Stimulated activated CD8-positive, alpha-beta memory T cell treated with anti-CD3 and anti-CD28 coated beads, Interleukin-12 subunit alpha, Interleukin-12 subunit beta, amount 100 ng/mL, for 24 hours (primary cell): ENCODE results near the gene MAEA.
"Not testable (repeated sequence)": the region's sequence is repeated elsewhere in the genome, so short reads cannot be mapped to it uniquely, and the experiment has no call there.

Source experiments
- DNase-seq: peaks from one replicate; pipeline ENCODE4 v3.0.0-alpha.2; 2020; ENCODE audit errors: extremely low read depth

The MAEA gene

DNA sequence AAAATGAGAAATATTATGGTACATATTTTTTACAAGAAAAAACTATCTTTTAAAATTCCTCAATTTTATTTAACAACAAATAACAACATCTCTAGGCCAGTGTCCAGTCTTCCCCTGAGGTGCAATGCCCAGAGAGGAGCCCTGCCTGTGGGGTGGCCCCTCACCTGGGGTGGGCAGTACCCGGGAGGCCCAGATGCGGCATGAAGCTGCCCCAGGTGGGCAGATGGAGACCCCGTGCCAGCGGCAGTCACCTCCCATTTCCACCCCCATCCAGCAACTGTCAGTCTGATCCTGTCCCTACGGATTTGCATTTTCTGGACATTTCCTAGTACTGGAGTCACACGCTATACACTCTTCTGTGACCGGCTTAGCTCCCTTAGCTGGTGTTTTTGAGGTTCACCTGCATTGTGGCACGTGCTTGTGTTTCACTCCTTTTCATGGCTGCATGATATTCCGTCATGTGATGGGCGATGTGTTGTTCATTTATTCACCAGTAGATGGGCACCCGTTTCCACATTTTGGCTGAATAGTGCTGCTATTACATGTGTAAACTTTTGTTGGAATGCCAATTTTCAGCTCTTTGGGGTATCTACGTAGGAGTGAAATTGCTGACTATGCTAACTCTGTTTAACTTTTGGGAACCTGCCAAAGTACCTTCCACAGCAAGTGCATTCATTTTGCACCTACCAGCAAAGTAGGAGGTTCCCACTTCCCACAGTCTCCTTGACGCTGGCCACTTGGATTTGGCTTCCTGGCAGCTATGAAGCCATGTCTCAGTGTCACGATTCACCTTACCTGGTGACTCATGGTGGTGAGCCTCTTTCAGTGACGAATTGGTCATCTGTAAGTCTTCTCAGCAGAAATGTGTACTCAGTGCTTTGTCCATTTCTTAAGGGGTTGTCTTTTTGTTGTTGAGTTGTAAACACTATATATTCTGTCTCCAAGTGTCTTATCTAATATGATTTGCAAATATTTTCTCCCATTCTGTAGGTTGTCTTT lies 11.7 kb upstream of the MAEA start:
- no peak for DNase-seq

DNA sequence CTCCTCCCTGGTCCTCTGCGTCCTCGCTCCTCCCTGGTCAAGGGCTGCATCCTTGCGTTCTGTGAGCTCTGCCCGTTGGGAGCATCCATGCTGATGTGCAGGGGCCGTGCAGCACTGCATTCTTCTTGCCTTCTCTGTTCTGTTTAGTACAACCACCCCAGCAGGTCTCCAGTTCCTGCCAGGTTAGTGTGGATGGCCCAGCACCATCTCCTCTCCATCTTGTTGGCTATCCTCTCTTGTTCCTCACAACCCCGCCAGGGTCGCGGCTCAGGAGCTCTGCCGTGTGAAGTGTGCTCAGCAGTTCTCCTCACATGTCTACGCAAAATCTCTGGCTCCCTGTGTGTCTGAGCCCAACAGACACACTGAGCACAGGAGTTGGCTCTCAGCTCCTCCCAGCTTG lies 10.4 kb upstream of the MAEA start:
- no peak for DNase-seq

DNA sequence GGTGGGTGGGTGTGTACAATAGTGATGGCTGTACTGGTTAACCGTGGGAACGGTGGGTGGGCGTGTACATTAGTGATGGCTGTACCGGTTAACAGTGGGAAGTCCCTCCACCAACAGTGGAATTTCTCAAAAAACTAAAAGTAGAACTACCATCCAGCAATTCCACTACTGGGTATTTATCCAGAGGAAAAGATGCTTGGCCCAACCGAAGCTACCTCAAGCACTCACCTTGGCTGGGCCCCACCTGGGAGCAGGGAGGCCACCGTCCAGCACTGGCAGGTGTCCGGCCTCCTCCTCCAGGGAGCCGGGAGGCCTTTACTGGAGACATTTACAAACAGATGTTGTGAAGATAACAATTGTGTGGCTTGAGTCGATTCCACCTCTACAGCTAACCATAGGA lies 6.0 kb upstream of the MAEA start:
- DNase-seq, result no peak

DNA sequence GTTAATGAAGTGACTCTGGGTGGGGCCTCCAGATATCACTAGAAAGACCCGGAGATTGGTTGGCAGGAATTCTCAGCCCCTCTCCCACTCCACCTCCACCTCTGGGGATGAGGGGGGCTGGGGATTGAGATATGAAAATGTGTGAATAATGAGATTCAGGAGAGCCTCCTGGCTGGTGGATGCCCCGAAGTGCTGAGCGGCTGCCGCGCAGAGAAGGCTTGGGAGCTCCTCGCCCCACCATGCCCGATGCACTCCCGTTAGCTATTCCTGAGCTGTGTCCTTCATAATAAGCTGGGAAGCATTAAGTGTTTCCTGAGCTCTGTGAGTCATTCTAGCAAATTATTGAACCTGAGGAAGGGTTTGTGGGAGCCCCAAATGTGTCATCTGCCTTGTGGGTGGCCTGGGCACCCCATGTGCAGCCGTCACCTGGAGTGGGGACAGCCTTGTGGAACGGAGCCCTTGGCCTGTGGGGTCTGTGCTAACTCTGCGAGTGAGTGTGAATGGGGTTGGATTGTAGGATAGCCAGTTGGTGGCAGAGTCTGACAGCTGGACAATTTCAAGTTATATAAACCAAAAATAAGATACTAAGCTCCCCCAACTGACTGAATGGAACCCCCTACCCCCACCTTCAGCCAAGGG lies 4.4 kb upstream of the MAEA start:
- no peak for DNase-seq

DNA sequence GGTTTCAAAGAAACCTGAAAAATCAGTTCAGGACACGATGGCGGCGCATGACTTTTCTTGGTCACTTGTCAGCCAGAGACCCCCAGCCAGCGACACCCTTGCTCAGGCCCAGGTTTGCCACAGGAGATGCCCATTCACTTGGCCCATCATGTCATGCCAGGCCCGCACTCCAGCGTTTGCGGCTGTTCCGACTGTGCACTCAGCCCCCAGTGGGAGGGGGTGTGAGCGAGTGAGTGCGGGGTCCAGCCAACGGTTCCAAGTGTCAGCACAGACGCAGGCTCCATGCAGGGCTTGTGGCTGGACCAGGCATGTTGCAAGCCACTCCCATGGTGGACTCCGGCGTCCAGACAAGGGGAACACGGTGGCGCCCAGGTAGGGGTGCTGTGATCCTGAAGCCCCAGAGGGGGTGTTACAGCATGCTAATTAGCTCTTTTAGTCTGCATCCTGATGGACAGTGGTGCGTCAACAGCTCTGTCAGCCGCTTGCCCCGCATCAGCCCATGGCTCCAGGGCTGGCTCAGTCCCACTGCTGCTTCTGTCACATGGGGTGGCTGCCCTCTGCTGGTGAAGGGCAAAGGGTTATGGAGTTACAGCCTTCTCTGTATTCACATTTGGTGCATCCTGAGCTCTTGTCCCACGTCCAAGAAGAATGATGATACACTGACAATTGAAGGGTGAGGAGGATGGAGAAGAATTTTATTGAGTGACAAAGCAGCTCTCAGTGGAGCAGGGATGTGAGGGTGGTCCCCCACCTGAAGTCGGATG lies 3.7 kb upstream of the MAEA start:
- no peak for DNase-seq

DNA sequence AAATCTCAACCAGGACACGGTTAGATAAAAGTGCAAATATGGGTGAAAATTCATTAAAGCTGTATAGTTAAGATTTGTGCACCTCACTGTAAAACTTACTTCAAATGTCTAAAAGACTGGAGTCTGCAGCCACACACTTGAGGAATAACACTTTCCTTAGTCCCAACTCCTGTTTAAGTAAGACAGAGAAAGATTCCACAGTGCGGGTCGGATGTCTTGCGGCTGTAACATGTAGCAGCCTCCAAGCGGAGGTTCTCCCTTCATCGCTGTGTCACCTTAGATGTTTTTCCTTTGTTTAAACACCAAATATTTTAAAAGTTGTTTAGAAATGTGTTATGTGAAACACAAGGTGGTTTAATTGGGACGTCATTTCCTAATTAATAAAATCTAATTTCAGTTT lies 905 bp upstream of the MAEA start:
- DNase-seq, result no peak

DNA sequence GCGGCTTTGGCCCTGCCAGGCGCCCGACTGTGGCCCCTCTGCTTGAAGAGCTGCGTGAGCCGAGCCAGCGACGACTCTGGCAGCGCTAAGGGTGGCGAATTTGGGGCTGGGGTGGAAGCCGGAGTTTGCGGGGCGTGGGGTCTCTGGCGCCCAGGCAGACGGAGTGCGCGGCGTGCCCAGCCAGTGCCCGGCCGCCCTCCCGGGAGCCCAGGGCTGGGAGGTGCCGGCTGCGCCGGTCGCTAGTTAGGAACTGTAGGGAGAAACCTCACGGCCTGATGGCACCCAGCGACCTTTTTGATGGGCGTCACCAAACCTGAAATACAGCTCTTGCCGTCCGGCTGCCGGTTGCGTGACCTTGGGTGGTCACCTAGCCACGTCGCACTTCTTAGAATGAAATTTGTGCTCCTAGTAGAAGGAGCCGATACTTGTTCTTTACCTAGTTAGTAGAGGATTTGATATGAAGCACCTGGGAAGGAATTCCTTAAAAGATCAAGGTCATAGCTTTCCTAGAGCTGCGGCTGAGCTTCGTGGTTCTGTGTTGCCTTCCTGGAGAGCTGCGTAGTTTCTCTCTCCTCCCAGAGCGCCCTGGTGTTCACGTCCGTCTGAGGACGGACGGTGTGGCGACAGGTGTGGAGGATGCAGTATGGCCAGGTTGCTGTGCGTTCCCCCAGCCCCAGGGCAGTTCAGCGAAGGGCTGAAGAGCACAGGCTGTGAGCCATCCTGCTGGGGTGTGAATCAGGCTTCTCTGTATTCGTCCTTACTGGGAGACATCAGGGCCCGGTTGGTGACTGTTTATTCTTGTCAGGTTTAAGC lies 680 bp downstream of the MAEA start:
- no peak for DNase-seq

DNA sequence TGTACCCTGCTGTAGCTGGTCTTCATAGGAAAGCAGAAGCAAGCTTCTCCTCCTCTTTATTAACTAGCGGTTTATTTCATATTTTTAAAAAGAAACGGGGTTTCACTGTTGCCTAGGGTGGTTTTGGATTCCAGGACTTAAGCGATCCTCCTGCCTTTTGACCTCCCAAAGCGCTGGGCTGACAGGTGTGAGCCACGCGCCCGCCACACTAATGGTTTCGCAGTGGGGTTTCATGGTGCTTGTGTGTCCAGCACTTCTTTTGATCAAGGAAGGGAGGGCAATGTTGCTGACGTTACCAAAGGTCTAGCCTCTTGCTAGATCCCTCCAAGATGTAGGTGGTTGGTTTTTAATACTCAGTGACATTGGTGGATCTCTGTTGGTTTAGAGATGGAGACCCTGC lies 1.4 kb downstream of the MAEA start:
- DNase-seq, result no peak

DNA sequence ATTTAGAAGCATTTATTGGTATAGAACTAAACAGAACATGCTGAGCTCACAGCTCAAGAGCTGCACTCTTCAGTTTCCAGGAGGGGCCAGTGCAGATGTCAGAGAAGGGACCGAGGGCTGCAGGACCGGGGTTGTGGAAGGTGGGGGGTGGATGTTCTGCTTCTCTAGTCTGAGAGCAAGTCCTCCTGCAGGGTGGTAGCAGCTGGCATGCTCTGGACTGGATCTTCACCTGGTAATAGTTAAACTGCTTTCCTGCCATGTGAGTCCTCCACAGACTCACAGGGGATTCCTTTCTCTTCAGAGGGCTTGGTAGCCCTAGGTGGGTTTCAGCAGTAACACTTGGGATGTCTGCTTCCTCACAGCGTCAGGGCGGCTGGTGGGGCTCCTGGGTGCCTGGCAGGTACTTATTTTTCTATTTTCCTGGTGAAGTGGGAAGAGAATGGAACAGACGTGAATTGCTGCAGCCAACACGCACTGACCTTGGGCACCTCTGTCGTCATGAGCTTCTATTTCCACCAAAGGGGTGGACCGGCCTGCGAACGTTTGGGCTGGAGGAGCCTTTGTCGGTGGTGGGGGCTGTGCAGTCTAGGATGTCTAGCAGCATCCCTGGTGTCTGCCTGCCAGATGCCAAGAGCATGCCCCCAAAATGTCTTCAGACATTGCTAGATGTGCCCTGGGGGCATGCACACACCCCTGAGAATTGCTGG lies 2.5 kb downstream of the MAEA start:
- DNase-seq, result no peak

DNA sequence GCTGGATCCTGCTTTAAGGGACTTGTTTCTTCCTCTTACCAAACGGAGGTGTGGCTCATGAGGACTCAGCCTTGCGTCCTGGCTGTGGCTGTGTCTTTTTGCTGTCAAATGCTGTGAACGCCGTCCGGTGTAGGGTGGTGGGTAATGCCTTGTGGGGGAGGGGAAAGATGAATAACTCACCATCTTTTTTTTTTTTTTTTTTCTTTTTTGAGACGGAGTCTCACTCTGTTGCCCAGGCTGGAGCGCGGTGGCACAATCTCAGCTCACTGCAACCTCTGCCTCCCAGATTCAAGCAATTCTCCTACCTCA lies 3.0 kb downstream of the MAEA start:
- DNase-seq, result not testable (repeated sequence)

DNA sequence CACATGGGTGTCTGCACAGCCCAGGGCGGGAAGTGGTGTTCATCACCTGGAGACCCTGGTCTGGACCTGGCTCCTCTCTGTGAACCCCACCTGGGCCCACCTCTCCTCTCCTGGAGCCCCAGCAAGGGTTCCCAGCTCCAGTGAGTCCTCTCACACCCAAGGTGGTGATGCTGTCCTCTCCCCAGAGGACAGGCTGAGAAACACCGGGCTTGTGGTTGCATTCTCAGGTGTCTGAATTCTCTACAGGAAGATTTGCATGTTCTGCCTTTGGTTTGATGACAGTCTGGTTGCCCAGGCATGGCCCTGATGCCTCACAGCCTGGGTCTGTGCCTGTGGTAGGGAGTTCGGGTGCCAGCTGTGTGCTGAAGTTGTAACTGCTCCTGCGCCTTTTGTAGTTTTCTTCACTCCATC lies 3.8 kb downstream of the MAEA start:
- DNase-seq, result no peak

DNA sequence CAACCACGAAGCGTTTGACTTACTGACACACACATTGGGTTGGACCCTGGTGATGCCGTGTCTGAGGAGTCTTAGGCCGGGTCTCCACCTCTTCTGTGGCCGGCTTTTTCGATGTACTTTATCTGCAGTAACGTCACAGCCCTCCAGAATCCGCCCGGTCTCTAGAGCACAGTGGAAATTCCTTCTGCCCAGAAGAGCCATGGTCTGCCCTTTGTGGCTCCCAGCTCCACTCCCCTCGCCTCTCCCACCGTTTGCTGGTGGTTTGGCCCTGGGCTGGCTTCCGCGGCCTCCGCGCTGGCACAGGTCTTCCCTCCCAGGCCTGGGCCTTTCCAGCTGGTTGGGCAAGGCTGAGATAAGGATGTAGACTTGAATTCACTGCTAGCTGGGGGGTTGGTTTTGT lies 4.3 kb downstream of the MAEA start:
- no peak for DNase-seq

DNA sequence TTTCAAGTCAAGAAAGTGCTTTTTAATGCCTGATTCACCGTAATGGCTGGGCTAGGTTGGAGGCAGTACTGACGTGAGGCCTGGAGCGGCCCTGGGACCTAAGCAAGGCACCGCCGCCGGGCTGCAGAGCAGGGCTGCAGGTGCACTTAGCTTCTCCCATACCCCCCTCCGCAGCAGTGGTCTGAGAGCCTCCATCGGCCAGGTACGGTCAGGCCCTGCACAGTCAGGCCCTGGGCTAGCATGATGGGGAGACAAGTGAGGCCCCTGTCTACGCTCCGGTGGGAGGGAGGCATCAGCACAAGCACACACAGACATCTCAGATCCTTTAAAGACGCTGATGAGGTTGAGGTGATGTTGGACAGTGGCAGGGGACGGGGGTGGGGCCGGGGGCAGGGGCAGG lies 4.7 kb downstream of the MAEA start:
- DNase-seq, result no peak

DNA sequence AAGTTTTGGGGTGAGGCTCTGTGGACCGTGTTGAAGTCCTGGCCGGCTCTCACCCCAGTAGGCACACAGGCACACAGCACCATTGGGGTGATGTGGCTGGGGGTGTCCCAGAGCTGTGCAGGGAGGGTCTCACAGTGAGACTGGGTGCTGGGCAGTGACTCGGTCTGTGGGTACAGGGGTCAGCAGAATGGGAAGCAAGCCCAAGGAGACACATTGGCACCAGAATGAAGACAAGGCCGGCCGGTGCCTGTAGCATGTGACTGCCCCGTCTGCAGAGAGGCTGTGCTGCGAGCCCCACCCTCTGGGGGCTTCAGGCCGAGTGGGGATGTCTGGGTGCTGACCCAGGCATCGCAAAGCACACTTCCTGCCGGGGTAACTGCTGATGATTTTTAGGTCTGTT lies 5.2 kb downstream of the MAEA start:
- DNase-seq, result no peak

DNA sequence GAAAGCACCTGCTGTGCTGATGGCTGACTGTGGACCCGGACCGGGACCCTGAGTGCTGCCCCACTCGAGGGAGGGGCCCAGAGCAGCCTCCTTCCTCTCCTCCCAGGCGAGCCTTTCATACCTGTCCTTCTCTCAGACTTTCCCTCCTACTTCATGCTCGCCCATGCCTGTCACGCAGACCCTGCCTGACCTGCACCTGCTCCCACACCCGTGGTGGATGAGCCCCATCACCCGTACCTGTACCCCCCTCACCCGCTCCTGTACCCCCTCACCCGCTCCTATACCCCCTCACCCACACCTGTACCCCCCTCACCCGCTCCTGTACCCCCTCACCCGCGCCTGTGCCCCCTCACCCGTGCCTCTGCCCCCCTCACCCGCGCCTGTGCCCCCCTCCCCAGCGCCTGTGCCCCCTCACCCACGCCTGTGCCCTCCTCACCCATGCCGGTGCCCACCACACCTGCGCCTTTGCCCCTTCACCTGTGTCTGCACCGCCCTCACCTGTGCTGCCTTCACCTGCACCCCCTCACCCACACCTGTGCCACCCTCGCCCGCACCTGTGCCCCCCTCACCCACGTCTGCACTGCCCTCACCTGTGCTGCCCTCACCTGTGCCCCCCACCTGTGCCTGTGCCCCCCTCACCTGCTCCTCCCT lies 5.8 kb downstream of the MAEA start:
- DNase-seq, result no peak

DNA sequence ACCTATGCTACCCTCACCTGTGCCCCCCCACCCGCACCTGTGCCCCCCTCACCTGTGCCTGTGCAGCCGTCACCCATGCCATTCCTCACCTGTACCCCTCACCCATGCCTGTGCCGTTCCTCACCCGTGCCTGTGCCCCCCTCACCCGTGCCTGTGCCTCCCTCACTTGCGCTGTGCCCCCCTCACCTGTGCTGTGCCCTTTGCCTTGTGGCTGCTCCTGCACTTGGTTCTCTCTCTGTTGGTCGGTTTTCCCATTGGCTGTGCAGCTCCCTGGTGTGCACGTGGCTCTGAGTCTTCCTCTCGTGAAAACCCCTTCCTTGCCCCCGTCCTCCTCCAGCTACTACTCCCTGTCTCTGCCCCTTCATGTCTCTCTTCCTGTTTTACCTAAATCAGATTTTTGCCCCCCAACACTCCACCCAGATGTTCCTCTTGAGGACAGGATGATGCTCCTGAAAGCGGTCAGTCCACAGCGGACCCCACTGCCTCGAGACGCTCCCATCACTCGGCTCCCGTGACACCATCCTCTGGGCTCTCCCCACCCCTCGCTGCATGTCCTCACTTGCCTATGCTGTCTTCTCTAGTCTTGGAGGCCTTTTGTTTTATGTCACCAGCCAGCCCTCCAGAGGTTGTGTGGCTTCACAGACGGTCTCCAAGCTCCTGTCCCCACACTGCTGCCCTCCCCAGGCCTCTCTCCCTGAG lies 6.8 kb downstream of the MAEA start:
- DNase-seq, result no peak

DNA sequence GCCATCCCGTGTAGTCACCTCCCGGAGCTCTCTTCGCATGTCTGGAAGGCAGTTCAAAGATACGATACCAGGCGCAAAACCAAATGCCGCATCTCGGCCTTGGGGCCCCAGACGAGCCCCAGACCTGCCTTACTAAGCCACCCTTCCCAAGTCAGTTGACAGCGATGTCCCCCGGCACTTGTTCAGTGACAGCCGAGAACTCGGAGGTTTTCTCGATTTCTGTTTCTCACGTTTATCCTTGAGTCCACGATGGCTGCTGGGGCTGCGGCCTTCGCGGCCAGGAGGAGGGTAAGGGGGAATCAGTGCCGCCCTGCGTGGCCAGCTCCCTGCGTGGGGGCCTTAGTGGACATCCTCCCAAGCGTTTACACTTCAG lies 7.3 kb downstream of the MAEA start:
- DNase-seq, result no peak

DNA sequence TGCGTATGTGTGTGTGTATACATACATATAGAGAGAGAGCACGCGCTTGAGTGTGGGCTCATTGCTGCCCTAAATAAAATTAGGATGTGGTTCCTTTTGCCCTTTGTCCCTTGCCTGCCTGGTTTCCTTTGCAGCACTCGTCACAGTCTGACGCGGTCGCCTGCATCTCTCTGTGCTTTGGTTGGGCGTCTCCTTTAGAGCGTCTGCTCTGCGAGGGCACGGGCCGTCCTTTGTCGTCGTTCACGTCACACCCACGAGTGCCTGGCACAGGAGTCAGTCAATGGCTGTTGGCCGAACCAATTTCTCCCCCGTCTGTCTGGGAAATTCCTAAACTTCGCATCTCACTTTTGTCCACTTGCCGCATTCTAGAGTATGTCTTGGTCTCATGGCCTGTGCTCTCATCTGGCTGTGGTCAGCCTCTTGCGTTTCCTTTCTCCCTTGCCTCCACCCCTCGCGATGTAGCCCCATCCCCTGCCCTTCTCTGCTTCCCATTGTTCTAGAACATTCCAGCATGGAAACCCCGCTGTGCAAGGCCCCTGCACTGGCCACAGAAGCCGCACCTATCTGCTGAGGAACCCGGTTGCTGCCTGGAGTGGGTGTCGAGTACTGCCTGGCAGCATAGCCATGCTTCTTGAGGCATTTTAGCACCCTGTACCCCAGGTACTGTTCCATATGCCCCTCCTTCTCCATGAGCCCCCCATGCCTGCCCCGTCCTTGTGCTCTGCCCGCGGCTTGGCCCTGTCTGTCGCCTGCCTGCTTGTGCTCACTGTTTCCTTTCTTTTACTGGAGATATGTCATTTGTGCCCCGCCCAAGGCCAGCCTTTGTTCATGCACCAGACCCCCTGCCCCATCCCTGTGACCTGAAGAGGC lies 8.0 kb downstream of the MAEA start:
- no peak for DNase-seq

DNA sequence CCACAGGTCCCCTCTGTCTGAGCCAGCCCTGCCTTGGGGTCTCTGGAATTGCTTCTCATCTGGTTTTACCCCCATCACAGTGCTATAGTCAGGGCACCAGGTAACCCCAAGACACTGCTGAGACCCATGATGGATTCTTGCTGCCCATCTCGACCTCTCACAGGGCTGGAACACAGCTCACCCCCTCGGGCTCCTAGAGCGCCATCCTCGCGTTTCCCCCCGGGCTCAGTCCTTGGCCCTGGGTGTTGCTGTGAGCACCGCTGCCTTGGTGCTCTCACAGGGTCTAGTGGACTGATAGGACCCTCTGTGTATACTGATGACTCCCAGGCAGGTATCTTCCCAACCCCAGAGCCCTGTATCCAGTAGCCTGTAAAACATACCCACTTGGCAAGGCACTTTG lies 8.8 kb downstream of the MAEA start:
- no peak for DNase-seq
